ENCODE measurements around the gene APOBEC3H.

APOBEC3H gene

GRCh38 chr22:39138357-39138997 lies 41.4 kb downstream of the APOBEC3H start:
- no peak for DNase-seq

- DNase-seq: no peak
Measured at GRCh38 chr22:39139933-39140332, 42.9 kb downstream of the APOBEC3H start.

GRCh38 chr22:39142088-39142680 lies 45.1 kb downstream of the APOBEC3H start:
- no peak for DNase-seq

GRCh38 chr22:39144101-39144767 lies 47.2 kb downstream of the APOBEC3H start:
- peak; percentile 90 for DNase-seq

- no peak for DNase-seq
Measured at GRCh38 chr22:39146256-39147101, 49.4 kb downstream of the APOBEC3H start.

- DNase-seq: no peak
Measured at GRCh38 chr22:39147335-39148025, 50.4 kb downstream of the APOBEC3H start.

- no peak for DNase-seq
Measured at GRCh38 chr22:39148026-39148726, 51.1 kb downstream of the APOBEC3H start.

- DNase-seq: no peak
Measured at GRCh38 chr22:39148727-39149535, 51.9 kb downstream of the APOBEC3H start.

GRCh38 chr22:39149915-39150847 lies 53.1 kb downstream of the APOBEC3H start:
- no peak for DNase-seq

GRCh38 chr22:39150848-39151215 lies 53.8 kb downstream of the APOBEC3H start:
- no peak for DNase-seq

GRCh38 chr22:39151329-39151975 lies 54.4 kb downstream of the APOBEC3H start:
- DNase-seq: no peak

GRCh38 chr22:39152024-39152510 lies 55.0 kb downstream of the APOBEC3H start:
- DNase-seq: no peak

- DNase-seq: peak; percentile 93
Measured at GRCh38 chr22:39152511-39153219, 55.6 kb downstream of the APOBEC3H start, which contains the start of gene CBX7. TSS of gene CBX7 (minus strand) at chr22:39152680. CDS start at chr22:39152444, 236 bp downstream.

GRCh38 chr22:39153220-39153717 lies 56.2 kb downstream of the APOBEC3H start:
- no peak for DNase-seq

Data from RPMI8226 (cell line).